GM21528 (cell line): ENCODE results near the gene HDAC11.
"Not testable (repeated sequence)": the region's sequence is repeated elsewhere in the genome, so short reads cannot be mapped to it uniquely, and the experiment has no call there.

Experiments used
- ATAC-seq: cut with Tn5 transposase; IDR thresholded peaks from one replicate; pipeline ENCODE4 v1.9.1; 2021; ENCODE audit warnings: mild to moderate bottlenecking, moderate library complexity; ENCODE audit not compliant: unreplicated experiment, low FRiP score

The HDAC11 gene, protein sequence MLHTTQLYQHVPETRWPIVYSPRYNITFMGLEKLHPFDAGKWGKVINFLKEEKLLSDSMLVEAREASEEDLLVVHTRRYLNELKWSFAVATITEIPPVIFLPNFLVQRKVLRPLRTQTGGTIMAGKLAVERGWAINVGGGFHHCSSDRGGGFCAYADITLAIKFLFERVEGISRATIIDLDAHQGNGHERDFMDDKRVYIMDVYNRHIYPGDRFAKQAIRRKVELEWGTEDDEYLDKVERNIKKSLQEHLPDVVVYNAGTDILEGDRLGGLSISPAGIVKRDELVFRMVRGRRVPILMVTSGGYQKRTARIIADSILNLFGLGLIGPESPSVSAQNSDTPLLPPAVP

DNA sequence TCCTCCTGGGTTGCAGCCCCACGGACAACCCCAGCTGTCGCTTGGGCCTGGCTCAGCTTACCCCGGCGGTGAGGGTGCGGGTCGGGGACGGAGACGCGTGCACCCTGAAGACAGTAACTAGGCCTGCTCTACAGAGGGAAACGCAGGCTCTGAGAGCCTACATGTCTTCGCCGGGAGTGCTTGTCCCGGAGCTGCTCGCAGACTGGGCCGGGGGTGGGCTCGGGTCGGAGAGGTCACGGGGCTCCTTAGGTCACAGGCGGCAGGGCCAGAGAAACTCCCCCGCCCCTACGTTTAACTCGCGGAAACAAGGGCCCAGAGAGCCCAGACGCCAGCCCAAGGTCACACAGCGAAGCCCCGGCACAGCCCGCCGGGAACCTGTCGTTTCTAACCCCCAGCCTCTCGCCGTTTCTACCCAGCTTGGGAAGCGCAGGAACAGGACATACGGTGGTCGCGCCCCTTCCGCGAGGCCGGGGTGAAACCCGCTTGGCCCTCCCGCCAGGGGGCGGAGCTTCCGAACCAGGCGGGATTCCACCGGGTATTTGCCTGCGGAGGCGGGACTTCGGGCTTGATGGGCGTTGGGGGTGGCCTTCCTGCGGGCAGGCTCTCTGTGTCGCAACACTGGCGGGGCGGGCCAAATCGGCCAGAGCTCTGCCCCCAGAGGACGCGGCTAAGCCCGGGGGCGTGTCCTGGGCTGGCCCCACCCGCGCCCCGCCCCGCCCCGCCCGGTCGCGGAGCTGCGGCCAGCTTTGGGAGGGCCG lies at the start of gene HDAC11:
Gene HDAC11, plus strand, starts transcription at position 725 of the 758 bp plus-strand sequence. CDS start 42 bp downstream, outside the sequence.
- peak; percentile 96 for ATAC-seq

DNA sequence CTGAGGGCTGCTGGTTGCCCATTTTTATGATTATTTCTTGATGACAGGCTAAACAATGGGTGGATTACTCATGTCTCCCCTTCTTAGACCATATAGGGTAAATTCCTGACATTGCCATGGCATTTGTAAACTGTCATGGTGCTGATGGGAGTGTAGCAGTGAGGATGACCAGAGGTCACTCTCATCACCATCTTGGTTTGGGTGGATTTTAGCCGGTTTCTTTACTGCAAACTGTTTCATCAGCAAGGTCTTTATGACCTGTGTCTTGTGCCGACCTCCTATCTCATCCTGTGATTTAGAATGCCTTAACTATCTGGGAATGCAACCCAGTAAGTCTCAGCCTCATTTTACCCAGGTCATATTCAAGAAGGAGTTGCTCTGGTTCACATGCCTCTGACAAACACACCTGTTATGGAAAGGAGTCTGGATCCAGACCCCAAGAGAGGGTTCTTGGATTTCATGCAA lies 49.7 kb upstream of the HDAC11 start:
- not testable (repeated sequence) for ATAC-seq

DNA sequence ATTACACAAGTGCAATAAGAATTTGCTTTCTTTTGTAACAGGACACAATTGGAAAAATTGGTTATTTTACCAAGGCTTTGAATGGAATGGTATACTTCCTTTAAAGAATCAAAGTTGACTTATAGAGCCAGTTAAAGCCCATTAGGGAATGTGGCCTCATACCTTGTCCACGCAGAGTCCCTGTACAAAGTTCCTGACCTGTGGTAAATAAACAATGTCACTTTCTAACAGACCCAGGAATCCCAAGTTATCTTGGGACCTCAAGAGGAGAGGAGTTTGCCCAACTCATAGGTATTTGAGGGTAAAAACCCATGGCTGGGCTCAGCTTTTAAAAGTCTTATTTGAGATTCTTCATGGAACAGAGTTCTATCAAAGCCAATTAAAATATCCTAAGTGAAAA lies 48.0 kb upstream of the HDAC11 start:
- no peak for ATAC-seq

DNA sequence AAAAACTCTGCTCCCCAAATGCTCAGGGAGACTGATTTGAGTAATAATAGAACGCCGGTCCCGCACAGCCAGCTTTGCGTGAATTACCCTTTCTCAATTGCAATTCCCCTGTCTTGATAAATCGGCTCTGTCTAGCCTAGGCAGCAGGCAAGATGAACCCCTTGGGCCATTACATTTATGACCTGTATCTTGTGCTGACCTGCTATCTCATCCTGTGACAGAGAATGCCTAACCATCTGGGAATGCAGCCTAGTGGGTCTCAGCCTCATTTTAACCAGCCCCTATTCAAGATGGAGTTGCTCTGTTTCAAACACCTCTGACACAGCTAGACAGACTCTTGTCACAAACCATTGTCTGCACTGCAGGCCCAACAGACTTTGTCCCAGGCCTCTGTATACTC lies 46.2 kb upstream of the HDAC11 start:
- no peak for ATAC-seq

DNA sequence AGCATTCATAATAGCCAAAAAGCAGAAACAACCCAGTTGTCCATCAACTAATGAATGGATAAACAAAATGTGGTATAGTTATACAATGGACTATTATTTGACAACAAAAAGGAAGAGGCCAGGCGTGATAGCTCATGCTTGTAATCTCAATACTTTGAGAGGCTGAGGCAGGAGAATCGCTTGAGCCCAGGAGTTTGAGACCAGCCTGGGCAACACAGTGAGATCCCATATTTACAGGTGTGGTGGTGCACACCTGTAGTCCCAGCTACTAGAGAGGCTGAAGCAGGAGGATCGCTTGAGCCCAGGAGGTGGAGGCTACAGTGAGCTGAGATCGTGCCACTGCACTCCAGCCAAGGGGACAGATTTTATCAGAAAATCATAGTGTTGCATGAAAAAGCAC lies 43.9 kb upstream of the HDAC11 start:
- not testable (repeated sequence) for ATAC-seq

DNA sequence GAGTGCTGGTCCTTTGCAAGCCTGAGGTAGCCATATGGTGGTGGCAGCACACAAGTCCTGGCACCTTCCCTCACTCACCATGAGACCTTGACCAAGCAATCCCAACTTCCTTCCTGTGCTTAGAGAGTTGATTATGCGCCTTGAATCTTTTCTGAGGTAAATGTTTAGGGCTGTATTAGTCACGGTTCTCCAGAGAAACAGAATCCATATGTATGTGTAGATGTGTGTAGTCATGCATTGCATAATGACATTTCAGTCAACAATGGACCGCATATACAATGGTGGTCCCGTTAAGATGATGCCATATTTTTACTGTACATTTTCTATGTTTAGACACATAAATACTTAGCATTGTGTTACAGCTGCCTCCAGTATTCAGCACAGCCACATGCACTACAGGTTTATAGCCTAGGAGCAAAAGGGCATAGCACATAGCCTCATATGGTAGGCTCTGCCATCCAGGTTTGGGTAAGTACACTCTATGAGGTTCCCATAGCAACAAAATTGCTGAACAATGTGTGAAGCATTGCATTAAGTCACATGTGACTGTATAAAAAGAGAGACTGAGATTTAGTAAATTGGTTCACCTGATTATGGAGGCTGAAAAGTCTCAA lies 39.8 kb upstream of the HDAC11 start:
- ATAC-seq = no peak

DNA sequence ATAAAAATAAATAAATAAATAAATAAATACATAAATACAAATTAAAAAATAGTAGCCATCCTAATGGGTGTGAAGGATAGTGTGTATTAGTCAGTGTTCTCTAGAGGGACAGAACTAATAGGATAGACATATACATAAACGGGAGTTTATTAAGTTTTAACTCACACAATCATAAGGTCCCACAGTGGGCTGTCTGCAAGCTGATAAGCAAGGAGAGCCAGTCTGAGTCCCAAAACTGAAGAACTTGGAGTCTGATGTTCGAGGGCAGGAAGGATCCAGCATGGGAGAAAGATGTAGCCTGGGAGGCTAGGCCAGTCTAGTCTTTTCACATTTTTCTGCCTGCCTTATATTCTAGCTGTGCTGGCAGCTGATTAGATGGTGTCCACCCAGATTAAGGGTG lies 37.2 kb upstream of the HDAC11 start:
- not testable (repeated sequence) for ATAC-seq

DNA sequence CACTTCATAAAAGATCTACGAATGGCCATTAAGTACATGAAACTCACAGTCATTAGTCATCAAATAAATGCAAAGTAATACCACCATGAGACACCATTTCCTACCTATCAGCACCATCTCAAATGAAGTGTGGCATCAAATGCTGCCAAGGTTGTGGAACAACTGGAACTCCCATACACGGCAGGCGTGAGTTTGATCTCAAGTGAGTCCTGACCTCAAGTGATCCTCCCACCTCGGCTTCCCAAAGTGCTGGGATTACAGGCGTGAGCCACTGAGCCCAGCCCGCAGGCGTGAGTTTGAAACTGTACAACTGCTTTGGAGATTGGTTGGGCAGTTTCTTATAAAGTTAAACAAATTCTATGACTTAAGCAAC lies 28.8 kb upstream of the HDAC11 start:
- peak; percentile 7 for ATAC-seq

DNA sequence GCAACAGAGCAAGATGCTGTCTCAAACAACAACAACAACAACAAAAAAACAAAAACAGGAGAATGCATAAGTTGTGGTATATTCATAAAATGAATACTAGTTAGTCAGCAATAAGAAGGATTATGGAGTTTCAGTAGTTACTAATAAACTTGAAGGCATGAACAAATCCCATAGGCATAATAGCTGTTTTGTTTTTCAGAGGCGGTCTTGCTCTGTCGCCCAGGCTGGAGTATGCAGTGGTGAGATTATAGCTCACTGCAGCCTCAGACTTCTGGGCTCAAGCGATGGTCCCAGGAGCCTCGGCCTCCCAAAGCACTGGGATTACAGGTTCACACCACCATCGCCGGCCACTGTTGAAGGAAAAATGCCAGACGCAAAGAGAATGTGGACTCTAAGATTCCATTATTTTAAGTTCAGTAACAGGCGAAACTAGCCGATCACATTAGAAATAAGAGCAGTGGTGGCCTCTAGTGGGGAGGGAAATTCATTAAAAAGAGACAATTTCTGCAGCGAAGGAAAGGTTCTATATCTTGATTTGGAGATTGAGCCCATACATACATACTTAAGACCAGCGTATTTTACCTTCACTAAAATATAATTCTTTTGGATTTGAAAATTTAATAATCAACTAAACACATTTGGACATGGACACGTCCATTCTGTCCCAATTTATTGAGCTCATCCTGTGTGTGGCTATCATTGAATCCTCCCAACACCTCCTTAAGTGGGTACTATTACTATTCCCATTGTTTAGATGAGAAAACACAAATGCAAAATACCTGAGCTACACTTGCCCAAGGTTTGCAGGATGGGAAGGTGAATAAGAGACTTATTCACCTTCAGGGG lies 27.4 kb upstream of the HDAC11 start:
- ATAC-seq = no peak

DNA sequence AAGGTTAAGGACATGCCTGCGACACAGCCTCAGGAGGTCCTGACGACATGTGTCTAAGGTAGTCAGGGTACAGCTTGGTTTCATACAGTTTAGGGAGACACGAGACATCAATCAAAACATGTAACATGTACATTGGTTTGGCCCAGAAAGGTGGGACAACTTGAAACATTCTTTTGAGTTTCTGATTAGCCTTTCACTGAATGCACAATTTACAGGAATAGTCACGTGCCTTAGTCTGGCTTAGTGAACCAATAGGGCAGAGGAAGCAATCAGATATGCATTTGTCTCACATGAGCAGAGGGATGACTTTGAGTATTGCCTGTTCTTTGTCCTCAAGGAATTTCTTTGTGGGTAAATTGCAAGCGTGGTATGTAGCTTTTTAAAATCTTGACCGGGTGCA lies 24.5 kb upstream of the HDAC11 start:
- no peak for ATAC-seq

DNA sequence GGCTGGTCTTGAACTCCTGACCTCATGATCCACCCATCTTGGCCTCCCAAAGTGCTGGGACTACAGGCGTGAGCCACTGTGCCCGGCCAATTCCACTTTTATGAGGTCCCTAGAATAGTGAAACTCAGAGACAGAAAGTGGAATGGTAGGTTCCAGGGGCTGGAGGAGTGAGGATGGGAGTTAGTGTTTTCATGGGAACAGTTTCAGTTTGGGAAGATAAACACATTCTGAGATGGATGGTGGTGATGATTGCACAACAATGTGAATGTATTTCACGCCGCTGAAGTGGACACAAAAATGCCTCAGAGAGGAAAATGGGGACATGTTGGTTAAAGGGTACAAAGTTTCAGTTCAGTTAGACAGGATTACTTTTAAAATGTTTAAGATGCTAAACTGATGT lies 22.5 kb upstream of the HDAC11 start:
- no peak for ATAC-seq

DNA sequence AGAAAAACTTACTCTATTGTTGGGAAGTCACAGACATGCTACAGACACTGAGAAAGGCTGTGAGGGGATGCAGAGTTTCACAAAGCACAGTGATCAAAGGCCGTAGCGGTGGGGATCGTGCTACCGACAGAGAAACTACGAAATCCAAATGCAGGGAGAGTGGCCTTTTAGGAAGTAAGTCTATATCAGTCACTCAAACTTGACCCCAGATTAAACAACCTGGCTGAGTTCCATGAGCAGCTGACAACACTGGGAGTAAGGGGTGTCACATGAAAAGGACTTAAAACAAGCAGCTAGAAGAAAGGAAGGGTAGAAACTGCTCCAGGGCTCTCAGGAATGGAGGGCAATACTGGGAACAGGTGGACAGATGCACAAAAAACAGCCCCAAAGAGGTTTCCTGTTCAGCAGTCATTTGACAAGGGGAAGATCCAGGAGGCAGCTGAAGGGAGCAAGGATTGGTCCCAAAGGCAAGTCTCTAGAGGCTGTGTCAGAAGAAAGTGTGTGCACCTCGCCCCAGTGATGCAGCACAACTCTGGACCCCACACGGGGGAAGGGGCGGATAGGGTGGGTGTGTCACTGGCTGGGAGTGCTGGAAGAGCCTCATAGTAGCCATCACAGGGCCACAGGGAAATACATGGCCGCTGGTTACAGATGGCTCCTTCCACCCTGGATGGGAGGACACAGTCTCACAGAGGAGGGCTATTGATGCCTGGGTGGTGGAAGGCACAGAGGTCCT lies 20.3 kb upstream of the HDAC11 start:
- no peak for ATAC-seq

DNA sequence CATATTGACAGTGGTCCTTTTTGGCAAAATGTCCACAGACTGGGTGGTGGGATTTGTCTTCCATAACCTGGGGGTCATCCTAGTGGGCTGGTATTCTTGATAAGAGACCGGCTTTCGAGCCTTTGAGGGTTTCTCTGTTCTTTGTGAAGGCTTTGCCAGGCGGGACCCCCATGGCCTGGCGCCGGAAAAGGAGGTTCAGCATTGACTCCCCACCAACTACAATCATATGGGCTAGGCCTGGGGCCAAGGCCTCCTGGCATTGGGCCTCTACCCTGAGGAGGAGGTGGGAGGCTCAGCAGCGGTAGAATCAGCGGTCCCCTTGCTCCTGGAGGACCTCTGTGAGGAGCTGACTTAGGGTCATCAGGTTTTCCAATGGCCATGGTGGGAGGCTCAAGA lies 19.8 kb upstream of the HDAC11 start:
- ATAC-seq = no peak

DNA sequence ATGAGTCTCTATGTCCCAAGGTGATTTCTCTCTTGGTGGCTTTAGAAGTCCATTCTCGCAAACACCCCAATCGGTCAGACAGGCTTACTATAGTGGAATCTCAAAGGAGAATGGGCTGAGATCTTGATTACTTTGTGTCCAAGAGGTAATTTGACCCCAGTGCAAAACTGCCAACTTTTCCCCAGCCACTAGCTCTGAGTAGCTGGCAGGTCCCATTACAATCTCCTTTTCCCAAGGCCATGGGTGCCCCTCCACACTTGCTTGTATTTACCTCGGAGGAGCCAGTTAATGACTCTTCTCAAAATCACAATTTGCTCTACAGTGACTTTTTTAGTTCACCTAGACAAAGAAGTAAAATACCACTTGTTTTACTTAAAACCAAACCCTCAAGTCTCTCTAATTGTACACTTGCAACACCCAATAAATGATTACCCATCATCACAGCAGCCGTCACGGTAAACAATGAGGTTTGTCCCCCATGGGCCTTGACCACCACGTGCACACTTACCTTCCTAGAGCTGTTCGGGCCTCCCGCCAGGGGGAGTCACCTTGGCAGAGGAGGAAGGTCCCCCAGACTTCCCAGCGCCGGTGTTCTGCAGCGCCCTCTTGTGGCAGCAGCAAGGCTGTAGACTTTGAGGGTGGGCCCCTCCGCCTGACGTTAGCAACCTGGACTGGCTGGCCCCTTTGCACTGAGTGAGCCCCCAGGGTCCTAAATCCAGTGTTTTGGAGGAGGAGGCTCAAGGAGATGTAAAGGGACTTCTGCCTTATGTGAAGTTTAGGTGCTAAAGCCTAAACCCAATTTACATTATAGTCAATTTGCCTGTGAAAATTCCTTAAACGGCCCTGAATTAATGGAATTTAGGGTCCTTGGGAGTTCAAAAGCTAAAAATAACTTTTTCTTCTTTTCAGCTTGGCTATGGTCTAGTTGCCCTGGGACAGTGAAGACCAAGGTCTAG lies 18.7 kb upstream of the HDAC11 start:
- no peak for ATAC-seq

DNA sequence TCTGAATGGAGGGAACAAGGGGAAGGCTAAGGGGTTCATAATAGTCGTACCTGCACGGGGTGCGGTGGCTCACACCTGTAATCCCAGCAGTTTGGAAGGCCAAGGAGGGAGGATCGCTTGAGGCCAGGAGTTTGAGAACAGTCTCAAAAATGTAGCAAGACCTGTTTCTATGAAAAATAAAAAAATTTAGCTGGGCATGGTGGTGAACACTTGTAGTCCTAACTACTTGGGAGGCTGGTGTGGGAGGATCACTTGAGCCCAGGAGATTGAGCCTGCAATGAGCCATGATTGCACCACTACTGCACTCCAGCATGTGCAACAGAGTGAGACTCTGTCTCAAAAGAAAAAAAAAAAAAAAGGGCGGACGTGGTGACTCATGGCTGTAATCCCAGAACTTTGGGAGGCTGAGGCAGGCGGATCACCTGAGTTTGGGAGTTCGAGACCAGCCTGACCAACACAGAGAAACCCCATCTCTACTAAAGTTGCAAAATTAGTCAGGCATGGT lies 17.9 kb upstream of the HDAC11 start:
- no peak for ATAC-seq

DNA sequence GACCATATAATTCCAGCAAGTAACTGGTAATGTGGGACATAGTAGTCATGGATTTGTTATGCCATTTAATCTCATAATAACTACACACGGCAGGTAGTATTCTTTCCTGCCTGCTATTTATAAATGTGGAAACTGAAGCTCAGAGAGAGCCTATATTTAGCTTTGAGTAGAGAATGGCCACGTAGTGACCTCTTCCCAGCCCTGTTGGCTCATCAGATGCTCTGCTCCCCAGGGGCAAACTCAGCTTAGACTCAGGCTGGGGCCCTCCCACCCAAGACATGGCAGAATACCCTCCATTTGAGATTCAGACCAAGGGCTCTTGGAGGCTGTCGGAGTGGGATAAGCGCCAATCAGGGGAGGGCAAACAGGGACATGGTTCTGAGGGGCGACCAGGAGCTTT lies 17.3 kb upstream of the HDAC11 start:
- ATAC-seq = no peak

DNA sequence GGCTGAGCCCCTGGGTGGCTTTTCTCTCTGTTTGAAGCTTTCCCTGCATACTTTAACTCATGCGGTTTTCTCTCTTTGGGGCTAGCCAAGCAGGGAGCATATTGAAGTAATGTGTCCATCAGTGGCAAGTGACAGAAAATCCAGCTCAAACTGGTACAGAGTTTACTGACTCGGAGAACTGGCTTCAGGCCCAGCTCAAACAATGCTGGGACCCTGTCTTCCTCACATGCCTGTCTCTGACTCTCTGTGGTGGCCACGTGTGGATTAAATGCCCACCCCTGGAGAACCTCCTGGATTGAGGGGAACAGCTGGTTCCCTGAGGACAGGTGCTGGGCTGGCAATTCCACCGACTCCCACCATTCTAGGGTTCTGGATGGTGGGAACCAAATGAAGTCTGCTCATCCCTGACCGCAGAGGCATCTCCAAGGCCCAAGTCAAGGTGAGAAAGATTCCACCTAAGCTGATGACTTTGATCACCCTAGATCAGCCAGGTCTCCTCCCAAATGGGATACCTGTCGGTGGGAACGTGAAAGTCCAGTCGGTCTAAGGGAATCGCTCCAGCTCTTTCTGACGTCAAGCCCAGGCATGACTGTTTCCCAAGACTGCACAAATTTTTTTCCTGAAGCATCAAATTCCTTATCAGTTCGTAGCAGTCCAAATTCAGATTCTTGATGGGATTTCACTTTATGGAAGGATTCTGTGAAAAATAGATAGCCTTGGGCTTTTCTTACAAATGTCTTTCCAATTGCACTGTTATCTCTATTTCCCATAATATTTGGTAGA lies 16.3 kb upstream of the HDAC11 start:
- no peak for ATAC-seq
